GM18520 (cell line): ENCODE measurements around the gene ESPNL.
A peak's percentile ranks its signal among the peaks of the same experiment; 100 is the strongest.
"Not testable (repeated sequence)": the region's sequence is repeated elsewhere in the genome, so short reads cannot be mapped to it uniquely, and the experiment has no call there.

Experiments
- ATAC-seq: cut with Tn5 transposase; IDR thresholded peaks from one replicate; pipeline ENCODE4 v1.9.1; 2021; ENCODE audit not compliant: unreplicated experiment

ESPNL gene

GRCh38 chr2:238100049-238100820 is at the start of gene ESPNL:
TSS of gene ESPNL (plus strand) at chr2:238100340. CDS start at chr2:238100420, 80 bp downstream.
- no peak for ATAC-seq

GRCh38 chr2:238053191-238053776 is 46.9 kb upstream of the ESPNL start:
- no peak for ATAC-seq

- no peak for ATAC-seq
Observed at GRCh38 chr2:238055841-238056240, 44.3 kb upstream of the ESPNL start.

DNA sequence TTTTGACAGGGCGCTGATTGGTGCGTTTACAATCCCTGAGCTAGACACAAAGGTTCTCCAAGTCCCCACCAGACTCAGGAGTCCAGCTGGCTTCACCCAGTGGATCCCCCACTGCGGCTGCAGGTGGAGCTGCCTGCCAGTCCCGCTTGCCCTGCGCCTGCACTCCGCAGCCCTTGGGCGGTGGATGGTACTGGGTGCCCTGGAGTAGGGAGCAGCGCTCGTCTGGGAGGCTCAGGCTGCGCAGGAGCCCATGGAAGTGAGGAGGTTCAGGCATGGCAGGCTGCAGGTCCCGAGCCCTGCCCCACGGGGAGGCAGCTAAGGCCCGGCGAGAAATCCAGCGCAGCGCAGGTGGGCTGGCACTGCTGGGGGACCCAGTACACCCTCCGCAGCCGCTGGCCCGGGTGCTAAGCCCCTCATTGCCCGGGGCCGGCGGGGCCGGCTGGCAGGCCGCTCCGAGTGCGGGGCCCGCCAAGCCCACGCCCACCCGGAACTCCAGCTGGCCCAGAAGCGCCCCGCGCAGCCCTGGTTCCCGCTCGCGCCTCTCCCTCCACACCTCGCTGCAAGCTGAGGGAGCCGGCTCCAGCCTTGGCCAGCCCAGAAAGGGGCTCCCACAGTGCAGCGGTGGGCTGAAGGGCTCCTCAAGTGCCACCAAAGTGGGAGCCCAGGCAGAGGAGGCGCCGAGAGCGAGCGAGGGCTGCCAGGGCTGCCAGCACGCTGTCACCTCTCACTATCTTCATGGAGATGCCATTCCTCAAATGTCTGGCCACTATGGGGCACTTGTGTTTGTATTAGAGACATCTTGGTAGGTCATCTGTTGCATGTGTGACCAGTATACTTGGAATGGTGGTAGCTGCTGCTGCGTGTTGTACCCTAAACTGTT is 42.2 kb upstream of the ESPNL start:
- not testable (repeated sequence) for ATAC-seq

- ATAC-seq, result no peak
Observed at GRCh38 chr2:238059505-238059904, 40.6 kb upstream of the ESPNL start.

- ATAC-seq, result no peak
Observed at GRCh38 chr2:238060096-238060541, 40.0 kb upstream of the ESPNL start.

DNA sequence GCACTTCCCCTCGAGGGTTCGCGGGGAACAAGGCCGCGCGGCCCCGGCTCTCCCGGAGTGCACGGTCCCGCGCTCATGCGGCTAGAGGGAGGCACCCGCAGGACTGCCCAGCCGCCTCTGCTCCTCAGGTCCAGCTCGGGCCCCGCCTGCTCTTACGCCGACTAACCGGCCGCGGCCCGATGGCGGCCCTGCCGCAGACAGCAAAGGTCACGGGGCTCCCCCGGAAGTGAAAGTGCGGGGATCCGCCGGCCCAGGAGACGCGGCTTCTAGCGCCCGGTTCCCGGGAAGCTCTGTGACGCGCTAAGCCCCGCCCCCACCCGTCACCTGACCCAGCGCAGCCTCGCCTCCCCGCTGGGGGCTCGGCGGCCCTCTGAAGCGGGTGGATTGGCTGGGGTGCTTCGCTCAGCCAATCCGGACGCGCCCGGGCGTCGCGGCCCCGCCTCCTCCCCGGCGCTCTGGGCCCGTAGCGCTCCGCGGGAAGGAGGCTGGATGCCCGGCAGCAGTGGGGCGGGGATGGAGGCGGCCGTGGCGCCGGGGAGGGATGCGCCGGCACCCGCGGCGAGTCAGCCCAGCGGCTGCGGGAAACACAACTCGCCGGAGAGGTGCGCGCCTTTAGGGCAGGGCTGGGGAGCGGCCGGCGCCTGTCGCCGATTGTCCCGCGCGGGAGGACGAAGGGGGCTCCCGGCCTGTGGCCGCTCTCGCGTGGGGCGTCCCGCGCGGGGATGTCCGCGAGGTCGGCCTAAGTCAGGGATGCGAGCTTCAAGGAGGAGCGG is 39.4 kb upstream of the ESPNL start, which contains the start of gene SCLY:
Gene SCLY (plus strand): TSS at position 460 of the 773 bp plus-strand sequence. CDS start 54 bp downstream, at position 514.
- peak; percentile 91 for ATAC-seq

GRCh38 chr2:238061315-238062202 is 38.6 kb upstream of the ESPNL start:
- no peak for ATAC-seq

GRCh38 chr2:238063414-238064189 is 36.5 kb upstream of the ESPNL start:
- ATAC-seq, result no peak

DNA sequence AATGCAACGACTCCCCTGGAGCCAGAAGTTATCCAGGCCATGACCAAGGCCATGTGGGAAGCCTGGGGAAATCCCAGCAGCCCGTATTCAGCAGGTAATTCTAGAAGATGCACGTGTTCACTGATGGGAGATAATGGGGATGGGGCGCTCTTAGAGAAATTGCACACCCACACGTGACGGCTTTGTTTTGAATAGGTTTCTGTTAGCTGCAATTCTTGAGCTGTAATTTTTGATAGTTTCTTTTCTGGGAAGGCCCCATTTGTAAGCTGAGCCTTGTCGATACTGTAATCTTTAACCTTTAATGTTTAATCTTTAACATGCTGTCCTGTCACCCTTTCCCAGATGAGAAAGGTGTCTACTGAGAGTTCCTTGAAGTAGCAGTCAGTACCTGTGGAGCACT is 35.8 kb upstream of the ESPNL start:
- no peak for ATAC-seq

DNA sequence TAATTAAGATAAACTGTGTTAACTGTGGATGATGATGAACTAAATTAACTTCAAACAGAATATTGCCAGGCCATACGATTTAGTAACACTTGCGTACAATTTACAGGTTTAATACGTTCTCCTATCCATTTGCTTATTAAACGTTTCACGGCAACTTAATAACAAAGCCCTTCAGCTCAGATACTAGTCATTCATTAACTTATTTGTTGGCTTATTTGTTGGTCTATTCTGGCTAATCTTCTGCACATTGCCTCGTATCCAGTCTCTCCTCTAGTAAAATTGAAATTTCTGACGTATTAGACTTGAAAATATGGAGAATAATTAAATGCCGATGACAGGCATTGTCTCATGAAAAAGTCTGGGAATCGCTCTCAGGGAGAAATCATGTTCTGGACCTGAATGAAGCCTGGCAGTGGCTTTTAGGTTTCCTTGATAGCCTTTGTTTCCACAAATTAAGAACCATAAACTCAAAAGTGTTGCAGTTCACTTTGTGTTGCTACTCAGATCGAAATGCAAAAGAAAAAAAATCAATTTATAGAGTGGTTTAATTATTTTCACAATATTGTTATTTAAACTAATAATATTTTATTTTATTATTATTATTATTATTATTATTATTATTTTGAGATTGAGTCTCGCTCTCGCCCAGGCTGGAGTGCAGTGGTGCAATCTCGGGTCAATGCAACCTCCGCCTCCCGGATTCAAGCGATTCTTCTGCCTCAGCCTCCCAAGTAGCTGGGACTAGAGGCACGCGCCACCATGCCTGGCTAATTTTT is 34.9 kb upstream of the ESPNL start:
- ATAC-seq, result no peak

DNA sequence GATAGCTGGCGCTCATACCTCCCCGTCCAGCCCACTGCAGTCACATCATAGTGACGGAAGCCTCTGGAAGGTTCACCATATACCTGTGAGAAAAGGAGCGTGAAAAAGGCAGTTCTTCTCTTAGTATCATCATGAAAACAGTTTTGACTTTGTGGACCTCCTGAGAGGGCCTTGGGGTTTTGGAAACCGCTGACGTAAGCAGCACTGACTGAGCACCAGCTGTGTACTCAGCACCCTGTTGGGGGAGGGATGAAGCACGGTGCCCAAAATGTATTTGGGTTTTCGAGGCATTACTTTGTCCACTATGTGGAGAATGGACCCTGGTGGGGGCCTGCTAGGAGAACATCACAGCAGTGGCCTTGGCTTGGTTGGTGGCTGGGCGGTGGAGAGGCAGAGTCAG is 33.9 kb upstream of the ESPNL start:
- no peak for ATAC-seq

- ATAC-seq, result not testable (repeated sequence)
Observed at GRCh38 chr2:238066718-238067117, 33.4 kb upstream of the ESPNL start.

- no peak for ATAC-seq
Observed at GRCh38 chr2:238067939-238068338, 32.2 kb upstream of the ESPNL start.

DNA sequence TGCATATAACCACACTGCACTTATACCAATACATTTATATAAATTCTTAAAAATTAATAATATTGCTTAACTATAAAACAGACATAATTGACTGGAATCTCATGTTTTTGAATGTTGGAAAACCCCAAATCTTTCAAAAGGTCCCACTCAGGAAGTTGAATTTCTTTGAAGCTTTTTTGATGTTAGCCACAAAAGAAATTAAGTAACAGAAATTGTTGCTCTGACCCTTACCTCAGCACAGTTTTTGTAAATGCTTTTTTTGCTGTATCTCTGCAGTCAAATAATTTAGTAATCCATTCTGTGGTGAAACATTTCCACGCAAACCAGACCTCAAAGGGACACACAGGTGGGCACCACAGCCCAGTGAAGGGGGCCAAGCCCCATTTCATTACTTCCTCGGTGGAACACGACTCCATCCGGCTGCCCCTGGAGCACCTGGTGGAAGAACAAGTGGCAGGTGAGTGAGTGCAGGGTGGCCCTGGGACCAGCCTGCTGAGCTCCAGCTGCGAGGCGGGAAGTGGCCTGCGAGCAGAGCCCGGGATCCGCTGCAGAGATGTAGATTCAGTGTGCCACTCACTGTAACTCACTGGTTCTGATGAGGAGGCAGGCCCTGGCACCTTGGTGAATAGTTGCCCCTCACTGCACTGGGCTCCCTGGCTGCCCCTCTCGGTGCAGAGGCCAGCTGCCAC is 31.0 kb upstream of the ESPNL start:
- no peak for ATAC-seq

- no peak for ATAC-seq
Observed at GRCh38 chr2:238069877-238070276, 30.3 kb upstream of the ESPNL start.

DNA sequence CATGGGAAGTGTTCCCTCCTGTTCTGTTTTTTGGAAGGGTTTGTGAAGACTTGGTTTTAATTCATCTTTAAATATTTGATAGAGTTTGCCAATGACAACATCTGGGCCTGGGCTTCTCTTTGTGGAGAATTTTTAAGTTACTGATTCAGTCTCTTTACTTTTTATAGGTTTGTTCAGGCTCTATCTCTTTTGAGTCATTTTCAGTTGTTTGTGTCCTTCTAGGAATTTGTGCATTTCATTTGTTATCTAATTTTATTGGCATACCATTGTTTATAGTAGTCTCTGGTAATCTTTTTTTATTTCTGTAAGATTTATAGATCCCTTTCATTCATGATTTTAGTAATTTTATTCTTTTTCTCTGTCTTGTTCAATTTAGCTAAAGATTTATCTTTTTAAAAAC is 24.7 kb upstream of the ESPNL start:
- no peak for ATAC-seq

- ATAC-seq, result no peak
Observed at GRCh38 chr2:238077292-238077691, 22.8 kb upstream of the ESPNL start.
